ENCODE data around the gene GABBR2.
"Not testable (repeated sequence)": the region's sequence is repeated elsewhere in the genome, so short reads cannot be mapped to it uniquely, and the experiment has no call there.

The GABBR2 gene

GRCh38 chr9:98310752-98311392 is 397.9 kb downstream of the GABBR2 start:
- DNase-seq = no peak

- no peak for DNase-seq
These were observed 402.2 kb downstream of the GABBR2 start for GRCh38 chr9:98306384-98307145.

- DNase-seq = no peak
These were observed 404.4 kb downstream of the GABBR2 start for GRCh38 chr9:98304381-98304780.

GRCh38 chr9:98303633-98304125 is 405.1 kb downstream of the GABBR2 start:
- DNase-seq = no peak

- no peak for DNase-seq
These were observed 405.6 kb downstream of the GABBR2 start for GRCh38 chr9:98302938-98303632.

- DNase-seq = no peak
These were observed 406.6 kb downstream of the GABBR2 start for GRCh38 chr9:98302150-98302549.

- DNase-seq = no peak
These were observed 408.1 kb downstream of the GABBR2 start for GRCh38 chr9:98300611-98301010.

GRCh38 chr9:98298476-98298875 is 410.3 kb downstream of the GABBR2 start:
- DNase-seq = no peak

- DNase-seq = no peak
These were observed 412.9 kb downstream of the GABBR2 start for GRCh38 chr9:98295824-98296223.

- no peak for DNase-seq
These were observed 416.9 kb downstream of the GABBR2 start for GRCh38 chr9:98291820-98292219.

GRCh38 chr9:98290411-98290810 is 418.3 kb downstream of the GABBR2 start:
- no peak for DNase-seq

GRCh38 chr9:98289614-98290201 is 419.0 kb downstream of the GABBR2 start:
- no peak for DNase-seq

- DNase-seq = no peak
These were observed 419.9 kb downstream of the GABBR2 start for GRCh38 chr9:98288881-98289280.

- no peak for DNase-seq
These were observed 421.4 kb downstream of the GABBR2 start for GRCh38 chr9:98287384-98287783.

GRCh38 chr9:98285446-98285845 is 423.3 kb downstream of the GABBR2 start:
- DNase-seq = no peak

- DNase-seq = no peak
These were observed 424.0 kb downstream of the GABBR2 start for GRCh38 chr9:98284754-98285153.

GRCh38 chr9:98283143-98283542 is 425.6 kb downstream of the GABBR2 start:
- not testable (repeated sequence) for DNase-seq

GRCh38 chr9:98281281-98281680 is 427.5 kb downstream of the GABBR2 start:
- no peak for DNase-seq

- no peak for DNase-seq
These were observed 428.2 kb downstream of the GABBR2 start for GRCh38 chr9:98280574-98280973.

GRCh38 chr9:98280162-98280561 is 428.6 kb downstream of the GABBR2 start:
- no peak for DNase-seq

- DNase-seq = no peak
These were observed 431.7 kb downstream of the GABBR2 start for GRCh38 chr9:98276907-98277469.

GRCh38 chr9:98275159-98275558 is 433.6 kb downstream of the GABBR2 start:
- DNase-seq = no peak

- DNase-seq = no peak
These were observed 436.7 kb downstream of the GABBR2 start for GRCh38 chr9:98272083-98272482.

All from stimulated activated CD4-positive, alpha-beta T cell treated with anti-CD3 and anti-CD28 coated beads, Interleukin-4, amount 100 ng/mL, for 4 hours (primary cell).